HG03378 (cell line): ENCODE measurements around the gene TFEB.
A peak's percentile ranks its signal among the peaks of the same experiment; 100 is the strongest.

Experiments used
- ATAC-seq: cut with Tn5 transposase; IDR thresholded peaks from one replicate; pipeline ENCODE4 v1.9.1; 2021; ENCODE audit warnings: mild to moderate bottlenecking, moderate library complexity; ENCODE audit not compliant: unreplicated experiment

Gene TFEB

DNA sequence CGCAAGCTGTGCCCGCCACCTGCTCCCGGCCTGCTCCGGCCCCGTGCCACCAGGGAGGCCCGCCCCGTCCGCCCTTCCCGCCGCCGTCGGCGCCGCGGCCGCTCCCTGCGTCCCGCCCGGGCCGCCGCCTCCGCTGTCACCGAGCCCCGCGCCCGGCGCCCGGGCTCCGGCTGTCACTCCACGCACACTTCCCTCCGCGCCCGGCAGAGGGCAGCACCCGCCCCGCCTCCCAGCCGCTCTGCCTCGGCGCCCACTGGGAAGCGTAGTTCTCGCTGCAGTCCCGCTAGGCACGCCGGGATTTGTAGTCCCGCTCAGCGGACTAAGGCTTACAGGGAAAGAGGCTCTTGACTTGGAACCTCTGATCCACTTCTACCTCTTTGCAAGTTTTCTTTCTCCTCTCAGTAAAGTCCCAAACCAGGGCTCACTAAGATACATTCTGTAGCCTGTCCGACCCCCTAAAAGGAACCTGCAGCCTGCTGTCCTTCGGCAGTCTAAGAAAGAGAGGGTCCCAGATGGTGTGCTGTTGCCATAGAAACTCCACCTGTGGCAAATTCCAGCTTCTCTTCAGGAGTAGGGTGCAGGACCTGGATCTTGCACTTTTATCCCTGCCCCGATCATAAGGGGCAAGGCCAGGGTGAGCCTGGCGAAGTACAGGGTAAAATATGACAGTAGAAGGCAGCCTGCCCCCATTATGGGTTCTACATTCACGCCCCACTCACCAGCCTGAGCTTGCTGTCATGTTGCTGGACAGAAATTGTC, at the start of gene TFEB:
TFEB (minus strand) TSS at position 182 of the 759 bp plus-strand sequence. CDS start 44,395 bp downstream, outside the sequence.
- peak; percentile 46 for ATAC-seq

DNA sequence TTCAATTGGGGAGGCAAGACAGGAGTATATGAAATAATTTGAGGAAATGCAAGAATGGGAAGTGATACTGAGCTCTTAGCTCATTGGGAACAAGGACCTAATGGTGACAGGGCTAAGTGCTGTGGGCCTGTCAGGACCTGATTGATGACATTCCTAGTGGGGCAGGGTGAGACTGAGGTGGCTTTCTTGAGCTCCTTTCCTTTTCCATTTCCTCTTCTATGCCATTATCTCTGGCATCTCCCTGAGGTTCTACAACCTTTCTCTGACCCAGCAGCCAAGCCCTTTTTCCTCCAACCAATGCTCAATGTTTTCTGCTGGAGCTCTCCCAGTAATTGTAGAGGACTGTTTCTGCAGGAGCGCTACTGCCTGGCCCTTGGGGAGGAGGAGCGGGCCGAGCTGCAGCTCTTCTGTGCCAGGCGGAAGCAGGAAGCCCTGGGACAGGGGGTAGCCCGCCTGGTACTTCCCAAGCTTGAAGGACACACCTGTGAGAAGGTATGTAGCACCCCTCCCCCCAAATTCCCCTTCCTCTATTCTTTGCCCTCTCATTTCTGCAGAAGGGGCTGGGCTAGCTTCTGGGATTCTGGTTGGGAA, 49.3 kb upstream of the TFEB start:
- no peak for ATAC-seq

- no peak for ATAC-seq
Observed at GRCh38 chr6:41783106-41783780, 47.8 kb upstream of the TFEB start.

DNA sequence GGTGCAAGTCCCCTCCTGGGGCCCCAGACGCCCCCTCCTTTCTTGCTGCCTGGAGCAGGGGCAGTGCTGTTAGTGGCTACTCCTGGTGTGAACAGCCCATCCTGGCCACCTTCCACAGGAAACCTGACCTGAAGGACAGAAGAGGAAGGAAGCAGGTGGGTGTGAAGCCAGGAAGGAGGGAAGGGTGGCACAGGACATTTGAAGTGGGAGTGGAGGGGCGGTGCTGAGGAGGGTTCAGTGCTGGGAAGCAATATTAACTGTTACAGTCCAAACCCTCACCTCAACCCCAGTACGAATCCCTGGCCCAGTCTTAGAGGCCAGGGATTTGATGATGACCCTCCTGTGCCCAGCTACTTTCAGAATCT, 45.9 kb upstream of the TFEB start:
- ATAC-seq = no peak

GRCh38 chr6:41780551-41781365, 45.4 kb upstream of the TFEB start, which contains the start of gene PRICKLE4:
PRICKLE4 (plus strand) TSS chr6:41780782; CDS start chr6:41783474, 2,692 bp downstream.
- ATAC-seq = no peak

DNA sequence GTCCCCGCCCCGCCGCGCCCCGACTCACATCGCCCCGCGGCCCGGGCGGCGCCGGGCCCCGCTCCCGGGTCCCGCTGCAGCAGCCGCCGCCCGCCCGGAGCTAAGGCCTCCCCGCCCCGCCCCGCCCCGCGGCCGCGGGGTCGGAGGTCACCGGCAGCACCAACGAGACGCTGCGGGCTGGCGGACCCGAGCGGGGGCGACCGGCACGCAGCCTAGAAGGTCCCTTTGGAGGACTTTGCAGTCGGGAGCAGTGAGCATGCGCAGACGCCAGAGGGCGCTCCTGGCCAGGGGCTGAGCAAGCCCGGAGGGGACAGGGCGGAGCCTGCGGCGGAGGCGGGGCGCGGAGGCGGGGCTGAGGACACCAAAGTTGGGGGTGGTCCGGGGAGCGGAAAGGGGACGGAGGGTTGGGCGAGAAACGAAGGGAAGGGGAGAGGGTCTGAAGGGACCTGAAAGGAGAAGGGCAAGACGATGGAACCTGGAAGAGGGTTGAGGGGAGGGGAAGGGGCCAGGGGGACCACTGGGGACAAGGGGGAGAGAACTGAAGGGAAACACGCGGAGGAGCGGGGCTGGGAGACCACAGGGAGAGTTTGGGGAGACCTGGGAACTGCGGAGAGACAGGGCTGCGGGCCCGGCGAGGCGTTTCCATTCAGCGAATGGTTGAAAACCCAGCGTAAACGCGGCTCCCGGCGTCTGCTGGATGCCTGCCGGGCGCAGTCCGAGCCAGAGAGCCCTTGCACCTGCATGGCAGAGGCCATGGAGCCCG, 44.6 kb upstream of the TFEB start, which contains the start of gene FRS3:
FRS3 (minus strand) TSS at position 113 of the 763 bp plus-strand sequence. CDS start 2,913 bp downstream, outside the sequence.
- peak; percentile 86 for ATAC-seq

- peak; percentile 1 for ATAC-seq
Observed at GRCh38 chr6:41779336-41779735, 43.9 kb upstream of the TFEB start.

DNA sequence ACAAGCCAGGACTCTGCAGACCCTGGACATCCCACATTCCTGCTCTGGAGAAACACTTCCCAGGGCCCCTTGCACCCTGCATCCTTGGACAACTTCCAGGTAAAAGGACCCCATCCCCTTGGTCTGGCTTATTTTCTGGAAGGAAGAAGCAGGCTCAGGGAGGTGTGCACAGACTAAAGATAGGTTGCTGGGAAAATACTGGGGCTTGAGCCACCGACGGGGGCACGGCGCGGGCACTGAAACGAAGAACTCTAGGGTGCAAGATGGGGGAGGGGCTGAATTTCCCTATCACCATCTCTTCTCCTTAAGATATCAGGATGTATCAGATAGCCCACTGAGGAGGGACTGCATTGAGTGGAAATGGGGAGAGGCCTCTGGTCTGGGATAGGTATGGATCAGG, 43.5 kb upstream of the TFEB start:
- no peak for ATAC-seq

GRCh38 chr6:41777551-41778285, 42.3 kb upstream of the TFEB start:
- ATAC-seq = no peak

- ATAC-seq = no peak
Observed at GRCh38 chr6:41775293-41775882, 40.0 kb upstream of the TFEB start.

DNA sequence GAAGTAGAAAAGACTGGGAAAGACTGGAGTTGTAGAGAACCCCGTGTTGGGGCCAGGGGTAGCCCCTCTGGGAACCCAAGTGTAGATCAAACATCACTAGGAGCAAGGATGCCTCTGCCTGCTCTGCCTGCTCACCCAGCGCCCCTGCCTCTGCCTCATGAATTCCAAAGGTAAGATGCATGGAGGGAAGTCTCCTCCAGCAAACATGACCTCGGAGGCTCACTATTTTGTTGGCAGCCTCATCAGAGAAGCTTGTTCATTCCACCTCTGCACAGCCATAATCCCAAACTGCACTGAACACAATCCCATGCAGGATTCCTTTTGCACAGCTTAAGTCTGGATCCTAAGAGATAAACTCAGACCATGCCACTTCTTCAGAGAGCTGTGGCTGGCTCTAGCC, 39.4 kb upstream of the TFEB start:
- no peak for ATAC-seq

DNA sequence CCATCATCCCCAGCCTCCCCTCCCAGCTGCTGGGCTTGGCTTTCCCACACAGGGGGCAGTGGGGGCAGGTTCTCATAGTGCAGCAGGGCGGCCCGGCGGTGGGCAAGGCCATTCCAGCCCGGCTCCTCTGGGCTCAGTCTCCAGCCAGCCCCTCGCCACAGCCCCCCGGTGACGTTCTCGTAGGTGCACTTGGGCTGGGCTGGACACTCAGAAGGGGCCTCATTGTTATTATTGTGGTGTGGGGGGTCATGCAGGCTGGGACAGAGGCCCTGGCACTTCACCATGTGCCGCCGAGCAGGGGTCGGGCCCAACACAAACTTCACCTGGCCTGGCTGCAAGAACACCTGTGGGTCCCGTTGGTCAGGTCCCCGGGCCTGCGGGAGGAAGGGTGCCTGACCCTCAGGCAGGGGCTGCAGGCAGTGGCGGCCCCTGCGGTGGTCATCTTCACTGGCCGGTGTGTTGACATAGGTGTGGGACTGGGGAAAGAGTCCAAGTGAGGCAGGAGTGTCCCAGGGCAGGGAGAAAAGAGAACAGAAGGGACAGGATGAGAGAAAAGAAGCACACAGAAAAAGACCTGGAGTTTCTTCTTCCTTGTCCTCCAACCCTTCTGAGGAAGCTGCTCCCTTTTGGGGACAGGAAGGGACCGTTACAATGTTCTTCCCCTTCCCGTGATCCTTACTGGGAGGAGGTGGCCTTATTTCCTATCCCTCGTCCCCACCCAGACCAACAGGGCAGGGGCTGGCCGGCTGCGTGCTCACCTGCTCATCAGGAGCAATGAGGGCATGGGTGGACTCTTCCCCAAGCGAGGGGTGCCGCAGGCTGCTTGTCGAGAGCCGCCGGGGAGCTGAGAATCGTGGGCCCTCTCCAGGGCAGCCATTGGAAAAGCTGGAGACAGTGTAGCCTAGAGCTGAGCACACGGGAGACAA, 35.9 kb upstream of the TFEB start:
- no peak for ATAC-seq

- no peak for ATAC-seq
Observed at GRCh38 chr6:41770381-41771057, 35.1 kb upstream of the TFEB start.

DNA sequence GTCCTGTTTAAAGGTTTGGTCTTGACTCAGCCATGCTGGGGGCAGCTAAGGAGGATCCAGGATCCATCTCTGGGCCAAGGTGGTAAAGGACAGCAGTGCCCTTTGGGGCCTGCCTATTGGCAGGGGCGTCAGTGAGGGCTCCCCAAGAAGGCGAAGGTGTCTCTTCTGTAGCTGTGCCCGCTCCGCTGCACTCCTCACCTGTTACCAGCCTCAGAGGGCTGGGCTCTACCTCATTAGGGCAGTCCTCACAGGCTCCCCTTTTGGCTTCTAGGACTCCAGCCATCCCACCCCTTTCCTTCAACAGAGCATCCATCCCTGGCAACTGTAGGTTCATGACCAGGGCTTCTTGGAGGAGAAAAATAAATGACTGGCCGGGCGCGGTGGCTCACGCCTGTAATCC, 34.0 kb upstream of the TFEB start:
- no peak for ATAC-seq

GRCh38 chr6:41768545-41769308, 33.3 kb upstream of the TFEB start:
- no peak for ATAC-seq

GRCh38 chr6:41767112-41767833, 31.9 kb upstream of the TFEB start:
- ATAC-seq = no peak
